KG1 (cell line): ENCODE data around the gene TLE5.
A peak's percentile ranks its signal among the peaks of the same experiment; 100 is the strongest.

Experiments
- DNase-seq: peaks from one replicate; lab custom pipeline; 2025; lab: John Stamatoyannopoulos, UW

Gene TLE5, protein sequence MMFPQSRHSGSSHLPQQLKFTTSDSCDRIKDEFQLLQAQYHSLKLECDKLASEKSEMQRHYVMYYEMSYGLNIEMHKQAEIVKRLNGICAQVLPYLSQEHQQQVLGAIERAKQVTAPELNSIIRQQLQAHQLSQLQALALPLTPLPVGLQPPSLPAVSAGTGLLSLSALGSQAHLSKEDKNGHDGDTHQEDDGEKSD

DNA sequence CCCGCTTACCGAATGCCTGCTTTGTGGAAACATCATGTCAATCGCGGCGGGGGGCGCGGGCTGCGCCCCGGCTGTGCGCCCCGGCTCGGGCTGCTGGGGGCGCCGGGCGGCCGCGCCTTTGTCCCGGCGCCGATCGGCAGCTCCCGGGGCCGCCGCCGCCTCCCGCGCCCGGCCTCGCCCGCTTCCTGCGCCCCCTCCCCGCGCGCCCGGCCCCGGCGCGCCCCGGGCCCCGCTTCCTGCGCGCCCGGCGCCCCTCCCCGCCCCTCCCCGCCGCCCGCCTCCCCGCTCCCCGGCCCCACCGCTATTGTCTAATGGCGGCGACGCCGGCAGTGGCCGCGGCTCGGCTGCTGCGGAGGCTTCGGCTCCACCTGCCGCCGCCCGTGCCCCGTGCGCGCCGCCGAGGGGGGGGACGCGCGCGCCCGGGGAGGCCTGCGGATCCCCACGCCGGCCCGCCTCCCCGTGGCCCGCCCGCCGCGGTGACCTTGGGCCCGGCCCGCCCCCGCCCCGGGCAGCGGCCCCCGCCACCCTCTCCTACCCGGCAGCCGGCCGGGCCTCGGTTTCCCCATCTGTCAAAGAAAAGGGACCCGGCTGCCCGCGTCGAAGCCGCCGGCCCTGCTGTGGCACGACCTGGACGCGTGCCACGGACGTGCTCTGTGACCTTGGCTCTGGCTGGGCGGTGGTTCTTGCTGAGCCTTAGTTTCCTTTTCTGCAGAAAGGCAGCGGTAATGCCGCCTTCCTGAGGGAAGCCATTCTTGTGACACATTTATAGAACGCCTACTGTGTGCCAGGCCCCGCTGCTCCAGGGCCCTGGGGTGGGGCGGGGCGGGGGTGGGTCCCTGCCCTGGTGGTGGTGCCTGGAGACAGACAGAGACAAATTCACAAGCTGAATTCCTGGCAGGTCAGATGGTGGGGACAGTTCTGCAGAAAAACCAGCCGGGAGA lies at the start of gene TLE5:
TSS of gene TLE5 (minus strand) at position 331 of the 941 bp plus-strand sequence. CDS start at position 36, 295 bp downstream.
- DNase-seq: no peak

DNA sequence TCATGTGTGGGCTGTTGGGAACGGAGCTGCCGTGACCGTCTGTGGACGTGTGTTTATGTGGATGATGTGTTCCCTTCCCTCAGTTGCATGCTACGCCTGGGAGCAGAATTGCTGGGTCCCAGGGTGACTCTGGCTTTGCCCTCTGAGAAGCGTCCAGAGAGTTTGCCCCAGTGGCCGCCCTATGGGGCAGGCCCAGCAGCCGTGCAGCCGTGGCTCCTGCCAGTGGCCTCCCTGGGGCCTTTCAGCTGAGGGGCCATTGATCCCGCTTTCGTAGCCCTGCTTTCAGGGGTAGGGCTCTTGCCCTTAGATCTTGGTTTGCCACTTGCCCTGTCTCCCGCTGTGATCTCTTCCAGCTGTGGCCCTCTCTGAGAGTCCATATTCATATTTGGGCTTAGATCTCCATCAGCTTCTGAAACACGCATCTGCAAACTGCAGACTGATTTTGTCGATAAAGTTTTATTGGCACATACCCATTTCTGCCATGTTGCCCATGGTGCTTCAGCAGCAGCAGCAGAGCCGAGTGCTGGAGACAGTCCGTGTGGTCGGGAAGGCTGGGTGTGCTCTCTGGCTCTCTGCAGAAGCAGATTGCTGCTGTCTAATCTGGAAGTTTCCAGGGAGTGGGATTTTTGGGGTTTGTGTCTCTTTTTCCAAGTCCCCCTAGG lies 49.4 kb upstream of the TLE5 start:
- DNase-seq: no peak

- DNase-seq: no peak
Observed at GRCh38 chr19:3110126-3110825, 48.0 kb upstream of the TLE5 start.

DNA sequence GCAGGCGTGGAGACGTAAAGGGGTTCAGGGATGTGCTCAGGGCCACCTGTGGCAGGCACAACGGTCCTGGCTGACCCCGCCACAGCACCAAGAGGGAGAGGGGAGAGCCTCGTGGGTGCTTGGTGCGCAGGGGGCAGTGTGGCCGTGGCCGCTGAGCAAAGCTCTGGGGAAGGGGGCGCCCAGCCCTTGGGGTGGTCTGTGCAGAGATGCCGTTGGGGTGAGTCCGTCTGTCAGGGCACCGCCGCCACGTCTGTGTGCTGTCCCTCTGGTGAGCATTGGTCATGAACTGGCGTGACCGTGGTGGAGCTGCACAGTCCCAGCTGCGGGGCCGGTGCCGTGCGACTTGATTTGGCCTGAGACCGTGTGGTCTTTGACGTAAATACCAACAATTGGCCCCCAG lies 47.2 kb upstream of the TLE5 start:
- DNase-seq: no peak

DNA sequence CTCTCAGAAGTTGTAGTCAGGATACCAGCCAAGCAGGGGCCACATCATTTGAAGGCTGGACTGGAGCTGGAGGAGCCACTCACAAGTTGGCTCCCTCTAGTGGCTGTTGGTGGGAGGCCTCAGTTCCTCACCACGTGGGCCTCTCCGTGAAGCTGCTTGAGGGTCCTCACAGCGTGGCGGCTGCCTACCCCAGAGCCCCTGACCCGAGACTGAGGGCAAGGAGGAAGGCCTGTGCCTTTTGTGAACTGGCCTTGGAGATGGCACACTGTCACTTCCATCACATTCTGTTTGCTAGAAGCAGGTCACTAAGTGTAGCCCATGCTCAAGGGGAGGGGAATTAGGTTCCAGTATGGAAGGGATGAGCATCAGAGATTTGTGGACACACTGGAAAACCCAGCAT lies 46.5 kb upstream of the TLE5 start:
- DNase-seq: peak; percentile 47

DNA sequence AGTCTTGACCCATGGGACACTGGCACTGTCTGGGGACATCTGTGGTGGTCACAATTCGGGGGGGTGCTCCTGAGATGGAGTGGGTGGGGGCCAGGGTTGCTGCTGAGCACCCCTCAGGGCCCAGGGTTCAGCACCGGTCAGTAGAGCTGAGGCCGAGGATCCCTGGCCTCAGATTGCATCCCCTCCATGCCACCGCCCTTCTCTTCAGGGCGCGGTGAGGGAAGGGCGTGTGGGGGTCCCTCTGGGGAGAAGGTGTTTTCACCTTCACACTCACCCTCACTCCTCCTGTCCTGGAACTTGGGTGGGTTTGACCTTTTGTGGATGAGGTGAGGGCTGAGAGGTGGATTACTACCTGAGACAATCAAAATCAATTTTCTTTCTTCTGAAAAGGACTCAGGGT lies 45.4 kb upstream of the TLE5 start:
- DNase-seq: no peak

- no peak for DNase-seq
Observed at GRCh38 chr19:3106509-3107141, 44.3 kb upstream of the TLE5 start.

- no peak for DNase-seq
Observed at GRCh38 chr19:3105641-3106508, 43.6 kb upstream of the TLE5 start.

DNA sequence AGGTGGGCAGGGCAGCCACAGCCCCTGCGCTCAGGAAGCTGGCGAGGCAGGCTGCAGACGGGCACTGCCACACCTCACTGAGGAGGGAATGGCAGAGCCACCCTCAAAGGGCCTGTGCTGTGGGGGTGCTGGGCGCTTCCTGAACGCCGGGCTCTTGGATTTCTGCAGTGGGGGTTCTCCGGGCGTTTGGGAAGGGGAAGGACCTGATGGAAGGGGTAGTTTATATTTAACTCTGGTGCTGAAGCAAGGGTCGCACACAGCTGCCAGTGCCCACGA lies 42.4 kb upstream of the TLE5 start:
- DNase-seq: no peak

GRCh38 chr19:3102239-3103140 lies 40.2 kb upstream of the TLE5 start:
- DNase-seq: no peak

DNA sequence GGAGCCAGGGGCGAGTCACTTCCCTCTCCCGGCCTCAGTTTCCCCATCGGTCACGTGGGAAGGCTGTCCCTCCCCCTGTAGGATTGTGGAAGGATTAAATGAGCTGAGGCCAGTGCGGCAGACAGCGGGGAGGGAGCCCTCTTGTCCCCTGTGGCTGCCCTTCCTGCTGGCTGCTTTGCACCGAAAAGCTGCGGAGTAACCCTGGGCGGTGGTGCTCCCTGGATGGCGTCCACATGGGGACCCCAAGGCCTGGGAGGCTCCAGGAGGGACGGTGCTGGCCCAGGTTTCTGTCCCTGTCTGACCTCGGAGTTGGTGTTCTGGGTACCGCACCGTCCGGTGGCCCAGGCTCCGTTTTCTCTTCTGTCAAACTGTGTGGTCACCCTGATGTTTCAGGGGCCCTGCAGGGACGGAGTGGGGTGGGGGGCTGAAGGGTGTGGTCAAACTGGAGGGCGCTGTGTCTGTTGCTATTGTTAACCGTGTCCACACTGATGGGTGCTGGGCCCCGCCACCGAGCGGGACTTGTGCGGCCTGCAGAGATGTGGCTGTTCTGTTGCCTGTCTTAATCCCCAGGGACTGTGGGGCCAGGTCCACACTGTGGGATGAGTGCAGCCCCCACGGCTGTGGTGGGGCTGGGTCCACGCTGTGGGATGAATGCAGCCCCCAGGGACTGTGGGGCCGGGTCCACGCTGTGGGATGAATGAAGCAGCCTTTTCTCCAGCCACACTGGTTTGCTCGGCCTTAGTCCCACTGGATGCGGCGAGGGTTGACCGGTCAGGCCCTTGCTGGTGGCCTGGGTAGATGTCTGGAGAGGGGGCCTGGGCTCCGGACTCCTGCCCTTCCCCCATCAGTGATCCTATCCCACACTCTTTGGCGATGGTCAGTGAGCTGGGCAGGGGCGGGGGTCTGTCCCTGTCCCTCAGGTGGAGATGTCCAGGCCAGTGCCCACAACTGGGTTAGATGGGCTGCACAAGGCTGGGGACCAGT lies 38.7 kb upstream of the TLE5 start:
- DNase-seq: no peak

- DNase-seq: no peak
Observed at GRCh38 chr19:3100331-3100730, 38.0 kb upstream of the TLE5 start.

- no peak for DNase-seq
Observed at GRCh38 chr19:3099347-3100145, 37.3 kb upstream of the TLE5 start.

GRCh38 chr19:3098515-3099346 lies 36.4 kb upstream of the TLE5 start:
- no peak for DNase-seq

DNA sequence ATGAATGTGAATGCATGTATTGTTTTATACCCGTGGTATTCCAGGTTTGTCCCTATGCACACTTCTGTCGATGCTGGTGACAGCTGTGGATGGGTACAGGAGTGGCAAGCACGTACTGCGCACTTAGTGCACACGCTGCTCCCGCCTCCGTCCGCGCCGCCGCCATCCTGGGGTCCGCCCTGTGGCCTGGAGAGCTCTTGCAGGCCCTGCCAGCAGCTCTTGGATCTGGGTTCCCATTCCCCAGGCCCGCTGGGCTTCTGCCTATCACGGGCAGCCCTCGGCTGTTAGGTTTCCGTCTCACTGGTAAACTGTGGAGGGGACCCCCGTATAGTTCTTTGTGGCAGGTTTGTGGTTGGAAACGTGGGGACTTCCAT lies 35.8 kb upstream of the TLE5 start:
- DNase-seq: no peak

DNA sequence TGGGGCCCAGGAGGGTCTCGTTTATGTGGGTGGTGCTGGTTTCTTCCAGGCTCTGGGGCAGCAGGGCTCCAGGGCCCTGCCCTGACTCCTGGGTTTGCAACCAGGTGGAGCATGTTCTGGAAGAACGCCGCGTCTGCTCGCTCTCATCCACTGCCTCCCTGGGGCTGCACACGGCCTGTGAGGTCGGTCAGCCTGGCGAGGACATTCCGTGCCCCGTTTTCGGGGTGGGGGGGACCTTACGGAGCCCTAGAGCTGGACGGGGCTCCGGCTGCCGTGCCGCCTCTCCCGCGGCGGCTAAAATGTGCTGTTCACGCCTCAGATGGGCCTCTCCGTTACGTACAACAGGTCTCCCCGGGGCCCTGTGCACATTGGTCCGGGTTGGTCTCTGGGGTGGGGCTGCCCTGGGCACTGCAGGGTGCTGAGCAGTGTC lies 35.2 kb upstream of the TLE5 start:
- no peak for DNase-seq

DNA sequence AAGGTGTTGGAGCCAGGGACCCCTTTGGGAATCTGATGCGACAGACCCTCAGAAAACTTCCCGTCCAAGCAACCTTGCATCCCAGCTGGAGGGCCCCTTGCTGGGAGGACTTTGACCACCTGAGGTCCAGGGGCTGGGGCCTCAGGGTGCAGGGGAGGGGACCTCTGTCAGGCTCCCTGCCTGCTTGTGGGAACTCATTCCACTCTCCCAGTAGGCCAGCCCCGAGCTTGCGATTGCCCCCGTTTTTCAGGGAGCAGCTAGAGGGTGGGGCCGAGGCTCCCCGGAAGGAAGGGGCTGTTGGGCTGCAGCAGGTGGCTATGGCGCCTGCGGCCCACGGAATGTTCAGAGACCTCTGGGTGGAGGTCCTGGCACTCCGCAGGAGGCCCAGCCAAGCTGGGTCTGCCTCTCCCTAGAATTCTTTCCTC lies 34.6 kb upstream of the TLE5 start:
- DNase-seq: no peak
